Activated naive CD8-positive, alpha-beta T cell (primary cell): ENCODE measurements around the gene SHISA2.

ENCODE experiments used
- H3K27ac Mint-ChIP-seq: one replicate; pipeline ENCODE4 v1.8.0; 2021; ENCODE audit warnings: mixed read lengths
- H3K27me3 Mint-ChIP-seq: one replicate; pipeline ENCODE4 v1.8.0; 2021; ENCODE audit warnings: mixed read lengths
- H3K36me3 Mint-ChIP-seq: one replicate; pipeline ENCODE4 v1.8.0; 2021; ENCODE audit warnings: mixed read lengths
- H3K4me1 Mint-ChIP-seq: one replicate; pipeline ENCODE4 v1.8.0; 2021; ENCODE audit warnings: low read depth, mixed read lengths
- H3K4me3 Mint-ChIP-seq: one replicate; pipeline ENCODE4 v1.8.0; 2021; ENCODE audit warnings: mild to moderate bottlenecking, mixed read lengths
- H3K9me3 Mint-ChIP-seq: one replicate; pipeline ENCODE4 v1.8.0; 2021; ENCODE audit warnings: low read depth, mixed read lengths

SHISA2 gene

GRCh38 chr13:26034018-26034417 lies 17.8 kb downstream of the SHISA2 start:
- Mint-ChIP-seq H3K9me3 (no peaks in the 10 kb centered on the region), H3K4me3 (no peak overlapping the region), H3K36me3 (peaks cover 3% of the 10 kb centered on the region), H3K27me3 (peaks cover 3% of the 10 kb centered on the region), H3K4me1 (no peaks in the 10 kb centered on the region), H3K27ac (no peak overlapping the region)

- no peaks in the 10 kb centered on the region for H3K4me1 Mint-ChIP-seq
- H3K9me3 Mint-ChIP-seq: no peaks in the 10 kb centered on the region
- H3K4me3 Mint-ChIP-seq: no peak overlapping the region
- peaks cover 1% of the 10 kb centered on the region for H3K27me3 Mint-ChIP-seq
- no peaks in the 10 kb centered on the region for H3K36me3 Mint-ChIP-seq
- H3K27ac Mint-ChIP-seq: no peak overlapping the region
These were observed 21.5 kb downstream of the SHISA2 start for GRCh38 chr13:26030331-26030730.

GRCh38 chr13:26029581-26030136 lies 22.2 kb downstream of the SHISA2 start:
- Mint-ChIP-seq H3K36me3 (no peaks in the 10 kb centered on the region), H3K27ac (no peak overlapping the region), H3K9me3 (no peaks in the 10 kb centered on the region), H3K27me3 (peaks cover 1% of the 10 kb centered on the region), H3K4me3 (no peak overlapping the region), H3K4me1 (no peaks in the 10 kb centered on the region)

- H3K36me3 Mint-ChIP-seq: peaks cover under 1% of the 10 kb centered on the region
- no peak overlapping the region for H3K4me3 Mint-ChIP-seq
- no peaks in the 10 kb centered on the region for H3K4me1 Mint-ChIP-seq
- H3K9me3 Mint-ChIP-seq: peaks cover 2% of the 10 kb centered on the region
- H3K27ac Mint-ChIP-seq: no peak overlapping the region
- peaks cover 1% of the 10 kb centered on the region for H3K27me3 Mint-ChIP-seq
These were observed 25.6 kb downstream of the SHISA2 start for GRCh38 chr13:26026211-26026610.

- no peak overlapping the region for H3K4me3 Mint-ChIP-seq
- H3K9me3 Mint-ChIP-seq: peaks cover 6% of the 10 kb centered on the region
- H3K4me1 Mint-ChIP-seq: peaks cover 1% of the 10 kb centered on the region
- peaks cover 5% of the 10 kb centered on the region for H3K36me3 Mint-ChIP-seq
- H3K27ac Mint-ChIP-seq: no peak overlapping the region
- H3K27me3 Mint-ChIP-seq: peaks cover 1% of the 10 kb centered on the region
These were observed 26.0 kb downstream of the SHISA2 start for GRCh38 chr13:26025771-26026170.

- H3K4me3 Mint-ChIP-seq: no peak overlapping the region
- peaks cover 8% of the 10 kb centered on the region for H3K9me3 Mint-ChIP-seq
- H3K36me3 Mint-ChIP-seq: peaks cover 9% of the 10 kb centered on the region
- peaks cover 3% of the 10 kb centered on the region for H3K4me1 Mint-ChIP-seq
- peaks cover 1% of the 10 kb centered on the region for H3K27me3 Mint-ChIP-seq
- no peak overlapping the region for H3K27ac Mint-ChIP-seq
These were observed 26.6 kb downstream of the SHISA2 start for GRCh38 chr13:26025196-26025595.

GRCh38 chr13:26024558-26024957 lies 27.3 kb downstream of the SHISA2 start:
- peaks cover 7% of the 10 kb centered on the region for H3K4me1 Mint-ChIP-seq
- H3K4me3 Mint-ChIP-seq: no peak overlapping the region
- peaks cover 8% of the 10 kb centered on the region for H3K9me3 Mint-ChIP-seq
- H3K27ac Mint-ChIP-seq: no peak overlapping the region
- H3K27me3 Mint-ChIP-seq: peaks cover 1% of the 10 kb centered on the region
- H3K36me3 Mint-ChIP-seq: peaks cover 11% of the 10 kb centered on the region

GRCh38 chr13:26022538-26023292 lies 29.1 kb downstream of the SHISA2 start:
- H3K36me3 Mint-ChIP-seq: peaks cover 11% of the 10 kb centered on the region
- peaks cover 8% of the 10 kb centered on the region for H3K9me3 Mint-ChIP-seq
- no peak overlapping the region for H3K27ac Mint-ChIP-seq
- peaks cover 18% of the 10 kb centered on the region for H3K4me1 Mint-ChIP-seq
- no peak overlapping the region for H3K4me3 Mint-ChIP-seq
- no peaks in the 10 kb centered on the region for H3K27me3 Mint-ChIP-seq

GRCh38 chr13:26021956-26022355 lies 29.9 kb downstream of the SHISA2 start:
- Mint-ChIP-seq H3K36me3 (peaks cover 11% of the 10 kb centered on the region), H3K4me1 (peaks cover 26% of the 10 kb centered on the region), H3K27me3 (no peaks in the 10 kb centered on the region), H3K9me3 (peaks cover 8% of the 10 kb centered on the region), H3K27ac (no peak overlapping the region), H3K4me3 (no peak overlapping the region)

GRCh38 chr13:26021516-26021915 lies 30.3 kb downstream of the SHISA2 start:
- H3K27me3 Mint-ChIP-seq: no peaks in the 10 kb centered on the region
- H3K9me3 Mint-ChIP-seq: peaks cover 8% of the 10 kb centered on the region
- peaks cover 11% of the 10 kb centered on the region for H3K36me3 Mint-ChIP-seq
- H3K27ac Mint-ChIP-seq: no peak overlapping the region
- H3K4me3 Mint-ChIP-seq: no peak overlapping the region
- H3K4me1 Mint-ChIP-seq: peaks cover 30% of the 10 kb centered on the region

- no peaks in the 10 kb centered on the region for H3K27me3 Mint-ChIP-seq
- H3K4me3 Mint-ChIP-seq: no peak overlapping the region
- peaks cover 8% of the 10 kb centered on the region for H3K9me3 Mint-ChIP-seq
- H3K27ac Mint-ChIP-seq: peak overlapping the region; percentile 64
- peaks cover 11% of the 10 kb centered on the region for H3K36me3 Mint-ChIP-seq
- H3K4me1 Mint-ChIP-seq: peaks cover 33% of the 10 kb centered on the region
These were observed 30.9 kb downstream of the SHISA2 start for GRCh38 chr13:26020891-26021290.

- Mint-ChIP-seq H3K9me3 (peaks cover 8% of the 10 kb centered on the region), H3K27me3 (no peaks in the 10 kb centered on the region), H3K4me1 (peaks cover 40% of the 10 kb centered on the region), H3K36me3 (peaks cover 11% of the 10 kb centered on the region), H3K4me3 (no peak overlapping the region), H3K27ac (peak overlapping the region; percentile 64)
These were observed 31.6 kb downstream of the SHISA2 start for GRCh38 chr13:26019881-26020870.

- Mint-ChIP-seq H3K27ac (peak overlapping the region; percentile 10), H3K4me1 (peaks cover 44% of the 10 kb centered on the region), H3K4me3 (no peak overlapping the region), H3K27me3 (no peaks in the 10 kb centered on the region), H3K36me3 (peaks cover 13% of the 10 kb centered on the region), H3K9me3 (peaks cover 8% of the 10 kb centered on the region)
These were observed 32.6 kb downstream of the SHISA2 start for GRCh38 chr13:26019251-26019650.

- H3K9me3 Mint-ChIP-seq: peaks cover 11% of the 10 kb centered on the region
- H3K4me1 Mint-ChIP-seq: peaks cover 49% of the 10 kb centered on the region
- no peaks in the 10 kb centered on the region for H3K27me3 Mint-ChIP-seq
- H3K4me3 Mint-ChIP-seq: peak overlapping the region; percentile 30
- peaks cover 16% of the 10 kb centered on the region for H3K36me3 Mint-ChIP-seq
- peak overlapping the region; percentile 88 for H3K27ac Mint-ChIP-seq
These were observed 33.7 kb downstream of the SHISA2 start for GRCh38 chr13:26017932-26018665.
